HUES6 (cell line): ENCODE measurements around the gene HS1BP3.

ENCODE experiments used
- H3K27ac ChIP-seq: 2 replicates; pipeline ENCODE4 v1.7.0; 2013; ENCODE audit warnings: low read depth, mild to moderate bottlenecking, low read length, inconsistent platforms
- H3K27me3 ChIP-seq: 2 replicates; pipeline ENCODE4 v1.6.1; 2013; ENCODE audit warnings: low read length; ENCODE audit not compliant: control insufficient read depth, insufficient read depth
- H3K36me3 ChIP-seq: 2 replicates; pipeline ENCODE4 v1.6.1; 2013; ENCODE audit warnings: low read length; ENCODE audit not compliant: control insufficient read depth, insufficient read depth
- H3K4me1 ChIP-seq: 2 replicates; pipeline ENCODE4 v1.6.1; 2013; ENCODE audit warnings: low read length; ENCODE audit not compliant: control insufficient read depth, insufficient read depth
- H3K4me3 ChIP-seq: 2 replicates; pipeline ENCODE4 v1.5.1; 2013; ENCODE audit warnings: low read depth, low read length
- H3K9ac ChIP-seq: one replicate; pipeline ENCODE4 v1.6.1; 2013; ENCODE audit warnings: mild to moderate bottlenecking, low read length
- H3K9me3 ChIP-seq: 2 replicates; pipeline ENCODE4 v1.6.1; 2013; ENCODE audit warnings: low read depth, low read length; ENCODE audit not compliant: control insufficient read depth, insufficient read depth

HS1BP3 gene

GRCh38 chr2:20614201-20615067, 36.5 kb downstream of the HS1BP3 start:
- Histone ChIP-seq H3K27me3 (no peaks in the 10 kb centered on the region), H3K4me3 (no peak overlapping the region), H3K9me3 (no peaks in the 10 kb centered on the region), H3K36me3 (no peaks in the 10 kb centered on the region), H3K4me1 (peaks cover 50% of the 10 kb centered on the region), H3K9ac (no peak overlapping the region), H3K27ac (no peak overlapping the region)

- H3K9ac ChIP-seq = no peak overlapping the region
- peaks cover 49% of the 10 kb centered on the region for H3K4me1 ChIP-seq
- no peaks in the 10 kb centered on the region for H3K36me3 ChIP-seq
- H3K4me3 ChIP-seq = no peak overlapping the region
- H3K27me3 ChIP-seq = no peaks in the 10 kb centered on the region
- no peaks in the 10 kb centered on the region for H3K9me3 ChIP-seq
- no peak overlapping the region for H3K27ac ChIP-seq
Measured at GRCh38 chr2:20612925-20613916, 37.7 kb downstream of the HS1BP3 start.

GRCh38 chr2:20611844-20612356, 39.0 kb downstream of the HS1BP3 start:
- H3K4me1 ChIP-seq = peaks cover 35% of the 10 kb centered on the region
- H3K9ac ChIP-seq = no peak overlapping the region
- no peak overlapping the region for H3K4me3 ChIP-seq
- H3K27me3 ChIP-seq = no peaks in the 10 kb centered on the region
- no peaks in the 10 kb centered on the region for H3K36me3 ChIP-seq
- H3K27ac ChIP-seq = no peak overlapping the region
- H3K9me3 ChIP-seq = peaks cover 6% of the 10 kb centered on the region

- Histone ChIP-seq H3K27ac (no peak overlapping the region), H3K36me3 (no peaks in the 10 kb centered on the region), H3K4me3 (no peak overlapping the region), H3K4me1 (peaks cover 30% of the 10 kb centered on the region), H3K9me3 (peaks cover 6% of the 10 kb centered on the region), H3K9ac (no peak overlapping the region), H3K27me3 (no peaks in the 10 kb centered on the region)
Measured at GRCh38 chr2:20611077-20611843, 39.6 kb downstream of the HS1BP3 start.

- Histone ChIP-seq H3K4me3 (no peak overlapping the region), H3K9ac (no peak overlapping the region), H3K36me3 (no peaks in the 10 kb centered on the region), H3K4me1 (peaks cover 21% of the 10 kb centered on the region), H3K27ac (no peak overlapping the region), H3K9me3 (peaks cover 6% of the 10 kb centered on the region), H3K27me3 (no peaks in the 10 kb centered on the region)
Measured at GRCh38 chr2:20609995-20610357, 40.9 kb downstream of the HS1BP3 start.

DNA sequence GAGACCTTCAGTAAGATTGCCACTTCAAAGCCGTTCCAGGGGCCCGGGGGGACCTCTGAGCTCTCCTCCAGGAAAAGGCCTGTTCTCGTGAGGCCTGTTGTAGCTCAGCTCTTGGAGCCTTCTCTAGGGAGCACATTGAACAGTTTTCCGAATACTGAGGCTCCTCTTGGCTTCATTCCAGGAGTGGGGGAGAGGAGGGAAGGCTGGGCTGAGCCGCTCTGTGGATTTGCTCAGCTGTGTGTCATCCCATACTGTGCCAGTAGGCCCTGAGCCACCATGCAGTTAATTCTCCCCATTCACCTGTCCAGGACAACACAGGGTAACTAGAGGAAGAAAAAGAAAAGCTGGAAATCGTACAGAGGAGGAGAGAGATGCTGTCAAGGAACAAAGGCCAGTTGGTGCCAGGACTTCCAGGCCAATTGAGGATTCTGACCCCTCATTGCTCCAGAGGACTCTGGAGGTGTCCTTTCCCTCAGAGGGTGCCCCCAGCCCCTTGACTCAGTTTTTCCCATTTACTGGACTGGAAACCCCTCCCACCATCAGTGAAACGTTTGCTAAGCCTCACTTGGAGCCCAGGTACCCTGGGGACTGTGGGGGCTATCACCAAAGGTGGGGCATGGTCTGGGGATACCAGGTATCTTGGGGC, 41.4 kb downstream of the HS1BP3 start:
- Histone ChIP-seq H3K9me3 (peaks cover 6% of the 10 kb centered on the region), H3K9ac (no peak overlapping the region), H3K4me3 (no peak overlapping the region), H3K36me3 (no peaks in the 10 kb centered on the region), H3K4me1 (peaks cover 16% of the 10 kb centered on the region), H3K27ac (no peak overlapping the region), H3K27me3 (no peaks in the 10 kb centered on the region)

GRCh38 chr2:20608666-20609348, 42.1 kb downstream of the HS1BP3 start:
- Histone ChIP-seq H3K36me3 (no peaks in the 10 kb centered on the region), H3K4me1 (peaks cover 14% of the 10 kb centered on the region), H3K4me3 (no peak overlapping the region), H3K9ac (no peak overlapping the region), H3K27me3 (no peaks in the 10 kb centered on the region), H3K27ac (no peak overlapping the region), H3K9me3 (peaks cover 6% of the 10 kb centered on the region)

DNA sequence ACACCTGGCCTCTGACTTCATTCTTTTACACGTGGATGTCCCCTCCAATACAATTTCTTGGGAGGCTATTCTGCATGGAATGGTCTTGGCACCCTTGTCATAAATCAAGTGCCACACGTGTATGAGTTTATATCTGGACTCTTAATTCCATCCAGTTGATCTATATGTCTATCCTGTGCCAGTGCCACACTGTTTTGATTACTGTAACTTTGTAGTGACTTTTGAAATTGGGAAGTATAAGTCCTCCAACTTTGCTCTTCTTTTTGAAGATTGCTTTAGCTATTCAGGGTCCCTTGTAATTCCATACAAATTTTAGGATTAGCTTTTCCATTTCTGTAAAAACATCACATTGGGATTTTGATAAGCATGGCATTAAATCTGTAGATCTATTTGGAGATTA, 43.5 kb downstream of the HS1BP3 start:
- no peaks in the 10 kb centered on the region for H3K36me3 ChIP-seq
- H3K4me1 ChIP-seq = peaks cover 10% of the 10 kb centered on the region; the same call in 1 of the 2 replicates

GRCh38 chr2:20606198-20606597, 44.7 kb downstream of the HS1BP3 start:
- H3K27ac ChIP-seq = no peak overlapping the region
- no peak overlapping the region for H3K4me3 ChIP-seq
- no peaks in the 10 kb centered on the region for H3K27me3 ChIP-seq
- peaks cover 6% of the 10 kb centered on the region for H3K9me3 ChIP-seq
- no peaks in the 10 kb centered on the region for H3K36me3 ChIP-seq
- H3K9ac ChIP-seq = no peak overlapping the region
- H3K4me1 ChIP-seq = peaks cover 6% of the 10 kb centered on the region; the same call in 1 of the 2 replicates

More for the DNA sequence above, 43.5 kb downstream of the HS1BP3 start:
- Histone ChIP-seq H3K4me3 (no peak overlapping the region), H3K9me3 (peaks cover 6% of the 10 kb centered on the region), H3K27me3 (no peaks in the 10 kb centered on the region), H3K9ac (no peak overlapping the region), H3K27ac (no peak overlapping the region)
